ENCODE measurements around the gene R3HDML. TPM values are rescaled to one million over a fixed set of nuclear protein-coding genes. Genes with fewer than 3 reads are reported as not detected.

R3HDML gene
- total and polyA plus RNA-seq, 2 of the 13 experiments (the other 11 are each of a cell fraction or from before 2014, with no cell fraction given) = not detected

DNA sequence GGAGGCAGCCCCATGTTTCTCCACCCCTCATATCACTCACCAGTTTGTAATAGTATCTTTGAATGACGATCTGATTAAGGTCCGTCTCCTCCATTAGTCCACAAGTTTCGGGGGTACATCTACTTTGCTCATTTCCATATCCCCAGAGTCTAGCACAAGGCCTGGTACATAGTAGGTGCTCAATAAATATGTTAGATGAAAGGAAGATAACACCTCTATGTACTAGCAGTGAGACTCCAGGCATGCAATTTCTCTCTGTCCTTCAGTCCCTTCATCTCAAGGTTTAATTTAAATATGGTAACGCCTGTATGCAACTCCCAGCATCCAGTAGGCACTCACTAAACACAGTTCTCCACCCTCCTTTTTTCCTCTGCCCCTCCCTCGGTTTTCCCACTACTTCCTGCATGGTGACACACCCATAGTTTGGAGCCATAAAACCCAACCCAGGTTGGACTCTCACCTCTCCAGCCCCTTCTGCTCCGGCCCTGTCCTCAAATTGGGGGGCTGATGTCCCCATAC lies 18.2 kb downstream of the R3HDML start (continued):
- no peak for TF ChIP-seq ZNF570 (CRISPR knock-in tag; IDR thresholded peaks at IDR 0.05; ENCODE audit: borderline replicate concordance)
- TF ChIP-seq GATAD1 (CRISPR knock-in tag; IDR thresholded peaks at IDR 0.05) = no peak
- TF ChIP-seq ZNF496 (CRISPR knock-in tag; IDR thresholded peaks at IDR 0.05; ENCODE audit: insufficient replicate concordance) = no peak
- TF ChIP-seq PAX8 (CRISPR knock-in tag; IDR thresholded peaks at IDR 0.05; ENCODE audit: borderline replicate concordance) = no peak
- TF ChIP-seq, protein P1, sequence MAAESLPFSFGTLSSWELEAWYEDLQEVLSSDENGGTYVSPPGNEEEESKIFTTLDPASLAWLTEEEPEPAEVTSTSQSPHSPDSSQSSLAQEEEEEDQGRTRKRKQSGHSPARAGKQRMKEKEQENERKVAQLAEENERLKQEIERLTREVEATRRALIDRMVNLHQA (CRISPR knock-in tag; IDR thresholded peaks at IDR 0.05) = no peak
- TF ChIP-seq ZNF331 (CRISPR knock-in tag; IDR thresholded peaks at IDR 0.05) = peak; percentile 14; the same call in 1 of the 2 replicates
- no peak for TF ChIP-seq ZNF781 (CRISPR knock-in tag; IDR thresholded peaks at IDR 0.05; ENCODE audit: borderline replicate concordance, not compliant biosample characterization)
- TF ChIP-seq, protein P2, sequence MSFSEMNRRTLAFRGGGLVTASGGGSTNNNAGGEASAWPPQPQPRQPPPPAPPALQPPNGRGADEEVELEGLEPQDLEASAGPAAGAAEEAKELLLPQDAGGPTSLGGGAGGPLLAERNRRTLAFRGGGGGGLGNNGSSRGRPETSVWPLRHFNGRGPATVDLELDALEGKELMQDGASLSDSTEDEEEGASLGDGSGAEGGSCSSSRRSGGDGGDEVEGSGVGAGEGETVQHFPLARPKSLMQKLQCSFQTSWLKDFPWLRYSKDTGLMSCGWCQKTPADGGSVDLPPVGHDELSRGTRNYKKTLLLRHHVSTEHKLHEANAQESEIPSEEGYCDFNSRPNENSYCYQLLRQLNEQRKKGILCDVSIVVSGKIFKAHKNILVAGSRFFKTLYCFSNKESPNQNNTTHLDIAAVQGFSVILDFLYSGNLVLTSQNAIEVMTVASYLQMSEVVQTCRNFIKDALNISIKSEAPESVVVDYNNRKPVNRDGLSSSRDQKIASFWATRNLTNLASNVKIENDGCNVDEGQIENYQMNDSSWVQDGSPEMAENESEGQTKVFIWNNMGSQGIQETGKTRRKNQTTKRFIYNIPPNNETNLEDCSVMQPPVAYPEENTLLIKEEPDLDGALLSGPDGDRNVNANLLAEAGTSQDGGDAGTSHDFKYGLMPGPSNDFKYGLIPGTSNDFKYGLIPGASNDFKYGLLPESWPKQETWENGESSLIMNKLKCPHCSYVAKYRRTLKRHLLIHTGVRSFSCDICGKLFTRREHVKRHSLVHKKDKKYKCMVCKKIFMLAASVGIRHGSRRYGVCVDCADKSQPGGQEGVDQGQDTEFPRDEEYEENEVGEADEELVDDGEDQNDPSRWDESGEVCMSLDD (CRISPR knock-in tag; IDR thresholded peaks at IDR 0.05; ENCODE audit: borderline replicate concordance) = peak; percentile 93; the same call in 1 of the 2 replicates
- no peak for TF ChIP-seq HDAC2 (CRISPR knock-in tag; IDR thresholded peaks at IDR 0.05)
- TF ChIP-seq SMAD3 (CRISPR knock-in tag; IDR thresholded peaks at IDR 0.05) = no peak
- TF ChIP-seq, protein P3, sequence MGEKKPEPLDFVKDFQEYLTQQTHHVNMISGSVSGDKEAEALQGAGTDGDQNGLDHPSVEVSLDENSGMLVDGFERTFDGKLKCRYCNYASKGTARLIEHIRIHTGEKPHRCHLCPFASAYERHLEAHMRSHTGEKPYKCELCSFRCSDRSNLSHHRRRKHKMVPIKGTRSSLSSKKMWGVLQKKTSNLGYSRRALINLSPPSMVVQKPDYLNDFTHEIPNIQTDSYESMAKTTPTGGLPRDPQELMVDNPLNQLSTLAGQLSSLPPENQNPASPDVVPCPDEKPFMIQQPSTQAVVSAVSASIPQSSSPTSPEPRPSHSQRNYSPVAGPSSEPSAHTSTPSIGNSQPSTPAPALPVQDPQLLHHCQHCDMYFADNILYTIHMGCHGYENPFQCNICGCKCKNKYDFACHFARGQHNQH (CRISPR knock-in tag; IDR thresholded peaks at IDR 0.05) = no peak
- no peak for TF ChIP-seq MEF2D (CRISPR knock-in tag; IDR thresholded peaks at IDR 0.05)
- TF ChIP-seq SP5 (CRISPR knock-in tag; IDR thresholded peaks at IDR 0.05; ENCODE audit: borderline replicate concordance, low read depth) = 0 out of 2 replicates have a peak, but pooled peaks have one; percentile 63
- no peak for TF ChIP-seq RFXAP (CRISPR knock-in tag; IDR thresholded peaks at IDR 0.05; ENCODE audit: borderline replicate concordance)
- TF ChIP-seq, protein P4, sequence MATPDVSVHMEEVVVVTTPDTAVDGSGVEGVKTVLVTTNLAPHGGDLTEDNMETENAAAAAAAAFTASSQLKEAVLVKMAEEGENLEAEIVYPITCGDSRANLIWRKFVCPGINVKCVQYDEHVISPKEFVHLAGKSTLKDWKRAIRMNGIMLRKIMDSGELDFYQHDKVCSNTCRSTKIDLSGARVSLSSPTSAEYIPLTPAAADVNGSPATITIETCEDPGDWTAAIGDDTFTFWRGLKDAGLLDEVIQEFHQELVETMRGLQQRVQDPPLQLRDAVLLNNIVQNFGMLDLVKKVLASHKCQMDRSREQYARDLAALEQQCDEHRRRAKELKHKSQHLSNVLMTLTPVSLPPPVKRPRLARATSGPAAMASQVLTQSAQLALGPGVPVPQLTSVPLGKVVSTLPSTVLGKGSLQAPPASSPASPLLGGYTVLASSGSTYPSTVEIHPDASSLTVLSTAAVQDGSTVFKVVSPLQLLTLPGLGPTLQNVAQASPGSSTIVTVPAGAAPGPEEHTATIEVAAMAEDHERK (CRISPR knock-in tag; IDR thresholded peaks at IDR 0.05; ENCODE audit: low read depth) = no peak
- no peak for TF ChIP-seq CREM (IDR thresholded peaks at IDR 0.05)
- no peak for TF ChIP-seq CREM (CRISPR knock-in tag; IDR thresholded peaks at IDR 0.05)
- TF ChIP-seq, protein P5, sequence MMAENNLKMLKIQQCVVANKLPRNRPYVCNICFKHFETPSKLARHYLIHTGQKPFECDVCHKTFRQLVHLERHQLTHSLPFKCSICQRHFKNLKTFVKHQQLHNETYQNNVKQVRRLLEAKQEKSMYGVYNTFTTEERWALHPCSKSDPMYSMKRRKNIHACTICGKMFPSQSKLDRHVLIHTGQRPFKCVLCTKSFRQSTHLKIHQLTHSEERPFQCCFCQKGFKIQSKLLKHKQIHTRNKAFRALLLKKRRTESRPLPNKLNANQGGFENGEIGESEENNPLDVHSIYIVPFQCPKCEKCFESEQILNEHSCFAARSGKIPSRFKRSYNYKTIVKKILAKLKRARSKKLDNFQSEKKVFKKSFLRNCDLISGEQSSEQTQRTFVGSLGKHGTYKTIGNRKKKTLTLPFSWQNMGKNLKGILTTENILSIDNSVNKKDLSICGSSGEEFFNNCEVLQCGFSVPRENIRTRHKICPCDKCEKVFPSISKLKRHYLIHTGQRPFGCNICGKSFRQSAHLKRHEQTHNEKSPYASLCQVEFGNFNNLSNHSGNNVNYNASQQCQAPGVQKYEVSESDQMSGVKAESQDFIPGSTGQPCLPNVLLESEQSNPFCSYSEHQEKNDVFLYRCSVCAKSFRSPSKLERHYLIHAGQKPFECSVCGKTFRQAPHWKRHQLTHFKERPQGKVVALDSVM (CRISPR knock-in tag; IDR thresholded peaks at IDR 0.05) = 0 out of 2 replicates have a peak, but pooled peaks have one; percentile 4
- TF ChIP-seq, protein P6, sequence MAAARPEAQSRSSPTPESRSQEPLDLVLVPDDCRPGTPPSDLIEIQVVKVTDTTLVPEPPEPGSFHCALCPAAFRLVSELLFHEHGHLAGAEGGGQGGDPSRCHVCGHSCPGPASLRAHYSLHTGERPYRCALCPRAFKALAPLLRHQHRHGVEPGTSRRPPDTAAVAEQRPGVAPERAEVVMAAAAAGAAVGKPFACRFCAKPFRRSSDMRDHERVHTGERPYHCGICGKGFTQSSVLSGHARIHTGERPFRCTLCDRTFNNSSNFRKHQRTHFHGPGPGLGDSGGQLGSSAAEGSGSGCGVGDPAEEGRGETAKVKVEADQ (CRISPR knock-in tag; IDR thresholded peaks at IDR 0.05; ENCODE audit: borderline replicate concordance) = no peak

All from HepG2 (cell line).